CD4-positive, alpha-beta T cell treated with Interleukin-4 for 4 hours (primary cell): ENCODE data around the gene IGFN1.

ENCODE experiments used
- DNase-seq: peaks from one replicate; pipeline ENCODE4 v3.0.0-alpha.2; 2020

IGFN1 gene

GRCh38 chr1:201163707-201164106 is 26.9 kb upstream of the IGFN1 start:
- no peak for DNase-seq

- no peak for DNase-seq
These were observed 26.0 kb upstream of the IGFN1 start for GRCh38 chr1:201164645-201165044.

GRCh38 chr1:201167041-201167991 is 23.3 kb upstream of the IGFN1 start:
- no peak for DNase-seq

GRCh38 chr1:201169203-201169602 is 21.4 kb upstream of the IGFN1 start:
- DNase-seq, result no peak

- no peak for DNase-seq
These were observed 20.6 kb upstream of the IGFN1 start for GRCh38 chr1:201169971-201170532.

GRCh38 chr1:201170533-201171062 is 20.0 kb upstream of the IGFN1 start:
- DNase-seq, result peak; percentile 74

- DNase-seq, result peak; percentile 26
These were observed 19.3 kb upstream of the IGFN1 start for GRCh38 chr1:201171063-201172036.

GRCh38 chr1:201172326-201172725 is 18.3 kb upstream of the IGFN1 start:
- no peak for DNase-seq

GRCh38 chr1:201172999-201173610 is 17.5 kb upstream of the IGFN1 start:
- DNase-seq, result no peak

GRCh38 chr1:201173736-201174135 is 16.9 kb upstream of the IGFN1 start:
- no peak for DNase-seq

GRCh38 chr1:201175820-201176500 is 14.7 kb upstream of the IGFN1 start:
- no peak for DNase-seq

GRCh38 chr1:201176940-201177339 is 13.7 kb upstream of the IGFN1 start:
- DNase-seq, result no peak

- no peak for DNase-seq
These were observed 11.9 kb upstream of the IGFN1 start for GRCh38 chr1:201178718-201179117.

GRCh38 chr1:201180141-201180540 is 10.5 kb upstream of the IGFN1 start:
- no peak for DNase-seq

- no peak for DNase-seq
These were observed 9.7 kb upstream of the IGFN1 start for GRCh38 chr1:201180901-201181300.

GRCh38 chr1:201181323-201181722 is 9.3 kb upstream of the IGFN1 start:
- DNase-seq, result no peak

- no peak for DNase-seq
These were observed 8.9 kb upstream of the IGFN1 start for GRCh38 chr1:201181726-201182125.

GRCh38 chr1:201183209-201183608 is 7.4 kb upstream of the IGFN1 start:
- DNase-seq, result no peak

- DNase-seq, result no peak
These were observed 6.9 kb upstream of the IGFN1 start for GRCh38 chr1:201183753-201184152.

GRCh38 chr1:201184307-201185122 is 6.1 kb upstream of the IGFN1 start:
- no peak for DNase-seq

GRCh38 chr1:201185123-201185453 is 5.5 kb upstream of the IGFN1 start:
- DNase-seq, result no peak
